Small intestine (tissue), 7 donors: ENCODE data around the gene TOR2A. TPM values are rescaled to one million over a fixed set of nuclear protein-coding genes. Genes with fewer than 3 reads are reported as not detected.

Experiments used
- DNase-seq, 2 donors: peaks; one replicate each; pipeline versions ENCODE4 v3.0.0 to v3.0.0-alpha.2; 2013
- FAIRE-seq: peaks from 2 replicates; lab custom pipeline; 2012; peaks lifted over from hg19 to GRCh38; lab: Jason Lieb, UNC
- H3K27ac ChIP-seq, 3 donors: one replicate each; pipeline ENCODE4 v1.5.1; 2013; ENCODE audit warnings: low read length in 2 of 3, mild to moderate bottlenecking in 2 of 3, control low read depth in 1 of 3, inconsistent platforms in 1 of 3, low read depth in 1 of 3, moderate library complexity in 1 of 3
- H3K27me3 ChIP-seq, 3 donors: one replicate each; pipeline ENCODE4 v1.6.1; 2013; ENCODE audit warnings: low read length in 3 of 3, inconsistent platforms in 1 of 3; ENCODE audit not compliant: control insufficient read depth in 3 of 3, insufficient read depth in 3 of 3
- H3K36me3 ChIP-seq, 3 donors: one replicate each; pipeline ENCODE4 v1.6.1; 2013; ENCODE audit warnings: low read length in 3 of 3, inconsistent platforms in 1 of 3, low read depth in 1 of 3, mild to moderate bottlenecking in 1 of 3, moderate library complexity in 1 of 3; ENCODE audit not compliant: control insufficient read depth in 3 of 3, insufficient read depth in 2 of 3
- H3K4me1 ChIP-seq, 3 donors: one replicate each; pipeline ENCODE4 v1.6.1; 2013; ENCODE audit warnings: low read length in 2 of 3, inconsistent platforms in 1 of 3, low read depth in 1 of 3, mild to moderate bottlenecking in 1 of 3, moderate library complexity in 1 of 3; ENCODE audit not compliant: control insufficient read depth in 3 of 3, insufficient read depth in 2 of 3
- H3K4me3 ChIP-seq, 3 donors: one replicate each; pipeline ENCODE4 v1.5.1; 2013; ENCODE audit warnings: low read length in 3 of 3, control low read depth in 1 of 3, inconsistent platforms in 1 of 3, low read depth in 1 of 3, mild to moderate bottlenecking in 1 of 3, moderate library complexity in 1 of 3
- H3K9me3 ChIP-seq, 2 donors: one replicate each; pipeline ENCODE4 v1.6.1; 2013; ENCODE audit warnings: low read depth in 1 of 2, low read length in 1 of 2; ENCODE audit not compliant: control insufficient read depth in 2 of 2, insufficient read depth in 1 of 2
- WGBS, 3 donors: extraction: QIAGEN DNeasy Blood & Tissue Kit; methylation state at CpG; one replicate each; pipeline ENCODE4 v1.1.7; 2013; 5-methylcytosine and 5-hydroxymethylcytosine counted together
- polyA plus RNA-seq, 4 donors: library from polyadenylated mRNA; stranded (reverse) in 3 of 4; unstranded in 1 of 4; fragments of 200-250 nt in 3 of 4; fragments of 120-200 nt in 1 of 4; gene quantifications; one replicate each; pipeline versions ENCODE4 v1.2.1 to v1.2.3, GENCODE V29; 2013
- donor health status: healthy with polysubstance abuse.
- donor health status: control.
- donor health status: control.
- donor health status: Bipolar disorder and iron deficiency.
- donor health status: healthy.

The TOR2A gene
- polyA plus RNA-seq, 4 donors, result 13.2 to 24.0 (median 21.1) TPM

GRCh38 chr9:127724012-127724411 is 11.1 kb downstream of the TOR2A start:
- Histone ChIP-seq H3K4me1 (no peaks in the 10 kb centered on the region), H3K27me3 (no peaks in the 10 kb centered on the region), H3K27ac (no peak overlapping the region), H3K4me3 (no peak overlapping the region), H3K9me3 (no peaks in the 10 kb centered on the region), H3K36me3 (no peaks in the 10 kb centered on the region)
- 38 to 58% (median 47%) methylated on average over 23 of the region's 23 CpGs for WGBS, 3 donors
- FAIRE-seq (no peak), DNase-seq (no peak)

GRCh38 chr9:127723444-127723843 is 11.7 kb downstream of the TOR2A start:
- Histone ChIP-seq H3K4me3 (no peak overlapping the region), H3K27ac (no peak overlapping the region), H3K9me3 (no peaks in the 10 kb centered on the region), H3K36me3 (no peaks in the 10 kb centered on the region), H3K27me3 (no peaks in the 10 kb centered on the region), H3K4me1 (no peaks in the 10 kb centered on the region)
- DNase-seq (no peak), FAIRE-seq (no peak)
- WGBS, 3 donors, result 53 to 87% (median 66%) methylated on average over 5 of the region's 5 CpGs

- H3K4me1 ChIP-seq, result no peaks in the 10 kb centered on the region
- H3K4me3 ChIP-seq, result no peak overlapping the region
- no peak overlapping the region for H3K27ac ChIP-seq
- no peaks in the 10 kb centered on the region for H3K36me3 ChIP-seq
- no peaks in the 10 kb centered on the region for H3K27me3 ChIP-seq
- H3K9me3 ChIP-seq, result no peaks in the 10 kb centered on the region
- FAIRE-seq, result no peak
- no peak for DNase-seq
- 89 to 97% (median 91%) methylated on average over 12 to 13 of the region's 13 CpGs for WGBS, 3 donors
Measured at GRCh38 chr9:127723013-127723412, 12.1 kb downstream of the TOR2A start.

- no peak overlapping the region for H3K4me3 ChIP-seq
- no peaks in the 10 kb centered on the region for H3K4me1 ChIP-seq
- no peaks in the 10 kb centered on the region for H3K36me3 ChIP-seq
- DNase-seq, result peak in 1 of 2 donors; percentile 23
- H3K27me3 ChIP-seq, result no peaks in the 10 kb centered on the region
- no peak for FAIRE-seq
- WGBS, 3 donors, result 23 to 58% (median 34%) methylated on average over 12 of the region's 12 CpGs
- H3K27ac ChIP-seq, result no peak overlapping the region
- no peaks in the 10 kb centered on the region for H3K9me3 ChIP-seq
Measured at GRCh38 chr9:127722055-127722745, 12.9 kb downstream of the TOR2A start.

GRCh38 chr9:127721391-127721821 is 13.7 kb downstream of the TOR2A start:
- H3K4me1 ChIP-seq, result peaks cover 0 to under 1% (median 0%) of the 10 kb centered on the region in 3 donors
- H3K27me3 ChIP-seq, result no peaks in the 10 kb centered on the region
- FAIRE-seq (no peak), DNase-seq (peak in 1 of 2 donors; percentile 48)
- WGBS, 3 donors, result 12 to 47% (median 40%) methylated on average over 9 to 11 of the region's 11 CpGs
- H3K4me3 ChIP-seq, result no peak overlapping the region
- no peaks in the 10 kb centered on the region for H3K9me3 ChIP-seq
- no peak overlapping the region for H3K27ac ChIP-seq
- no peaks in the 10 kb centered on the region for H3K36me3 ChIP-seq

GRCh38 chr9:127720865-127721227 is 14.2 kb downstream of the TOR2A start:
- no peak for FAIRE-seq
- no peaks in the 10 kb centered on the region for H3K36me3 ChIP-seq
- no peak for DNase-seq
- no peaks in the 10 kb centered on the region for H3K9me3 ChIP-seq
- H3K27ac ChIP-seq, result no peak overlapping the region
- H3K27me3 ChIP-seq, result no peaks in the 10 kb centered on the region
- H3K4me3 ChIP-seq, result no peak overlapping the region
- H3K4me1 ChIP-seq, result peaks cover 0 to 6% (median 0%) of the 10 kb centered on the region in 3 donors

- FAIRE-seq, result no peak
- Histone ChIP-seq H3K27me3 (no peaks in the 10 kb centered on the region), H3K4me1 (peaks cover 0 to 6% (median 0%) of the 10 kb centered on the region in 3 donors), H3K9me3 (no peaks in the 10 kb centered on the region), H3K27ac (no peak overlapping the region), H3K4me3 (no peak overlapping the region), H3K36me3 (no peaks in the 10 kb centered on the region)
- DNase-seq, result no peak
- WGBS, 3 donors, result 74 to 77% (median 76%) methylated on average over 12 of the region's 12 CpGs
Measured at GRCh38 chr9:127720031-127720864, 14.8 kb downstream of the TOR2A start.

- peaks cover 0 to 10% (median 0%) of the 10 kb centered on the region in 3 donors for H3K4me1 ChIP-seq
- H3K4me3 ChIP-seq, result no peak overlapping the region
- no peak overlapping the region for H3K27ac ChIP-seq
- no peaks in the 10 kb centered on the region for H3K27me3 ChIP-seq
- peaks cover 0 to 3% (median 0%) of the 10 kb centered on the region in 3 donors for H3K36me3 ChIP-seq
- WGBS, 3 donors, result 78 to 85% (median 85%) methylated on average over 5 of the region's 5 CpGs
- FAIRE-seq (no peak), DNase-seq (no peak)
- H3K9me3 ChIP-seq, result no peaks in the 10 kb centered on the region
Measured at GRCh38 chr9:127717766-127718165, 17.3 kb downstream of the TOR2A start.
